IMR-90 (cell line): ENCODE measurements around the gene YAF2. TPM values are rescaled to one million over a fixed set of nuclear protein-coding genes. Genes with fewer than 3 reads are reported as not detected.

Source experiments
- ATAC-seq: fragments of 200-7000 bp; cut with Tn5 transposase; 2 replicates; pipeline ENCODE4 v1.9.1; 2020; ENCODE audit warnings: low read depth, mild to moderate bottlenecking, moderate library complexity
- BruUV-seq: library from RNA; stranded (reverse); fragments of 400-500 nt; replicated peaks from 2 replicates; lab custom pipeline; 2021; lab: Mats Ljungman, UMichigan
- CTCF ChIA-PET: fragments of 300-600 bp; formaldehyde crosslinking; extraction: SDS; loops from one replicate; lab custom pipeline; 2021; ENCODE audit warnings: antibody characterized with exemption; lab: Yijun Ruan, JAX
- POLR2A ChIA-PET: fragments of 300-600 bp; sonication (Branson Sonifier 250); formaldehyde crosslinking; loops from one replicate; lab custom pipeline; 2022; ENCODE audit warnings: antibody characterized with exemption; ENCODE audit not compliant: unreplicated experiment; lab: Charles Lee
- DNase-seq: peaks from one replicate; pipeline ENCODE4 v3.0.0; 2013
- H2AFZ ChIP-seq: replicated peaks from 2 replicates; pipeline ENCODE3; 2013; ENCODE audit warnings: low read length, mild to moderate bottlenecking; ENCODE audit not compliant: poor library complexity
- H2AK5ac ChIP-seq: 2 replicates; pipeline ENCODE4 v1.6.1; 2013; ENCODE audit warnings: low read depth, low read length, inconsistent platforms
- H2AK9ac ChIP-seq: replicated peaks from 2 replicates; pipeline ENCODE3; 2013; ENCODE audit warnings: mild to moderate bottlenecking, low read depth, low read length, moderate library complexity; ENCODE audit not compliant: poor library complexity
- H2BK120ac ChIP-seq: 2 replicates; pipeline ENCODE4 v1.6.1; 2013; ENCODE audit warnings: low read depth, low read length, inconsistent platforms
- H2BK15ac ChIP-seq: 3 replicates; pipeline ENCODE4 v1.6.1; 2013; ENCODE audit warnings: low read depth, low read length, inconsistent platforms
- H2BK20ac ChIP-seq: 2 replicates; pipeline ENCODE4 v1.6.1; 2013; ENCODE audit warnings: low read depth, mild to moderate bottlenecking, inconsistent platforms, low read length, moderate library complexity
- H2BK5ac ChIP-seq: 2 replicates; pipeline ENCODE4 v1.6.1; 2013; ENCODE audit warnings: mild to moderate bottlenecking, low read depth, low read length, inconsistent platforms; ENCODE audit not compliant: poor library complexity, severe bottlenecking
- H3K14ac ChIP-seq: replicated peaks from 2 replicates; pipeline ENCODE4 v1.6.1; 2013; ENCODE audit warnings: low read depth, low read length, inconsistent platforms
- H3K18ac ChIP-seq: 2 replicates; pipeline ENCODE4 v1.6.1; 2013; ENCODE audit warnings: low read depth, low read length, control low read depth
- H3K23ac ChIP-seq: 2 replicates; pipeline ENCODE4 v1.6.1; 2013; ENCODE audit warnings: low read depth, low read length, inconsistent platforms
- H3K27ac ChIP-seq: 2 replicates; pipeline ENCODE4 v1.5.1; 2013; ENCODE audit warnings: mild to moderate bottlenecking, control low read depth, low read length; ENCODE audit not compliant: insufficient read depth
- H3K27me3 ChIP-seq: 2 replicates; pipeline ENCODE4 v1.6.1; 2013; ENCODE audit warnings: low read length; ENCODE audit not compliant: control insufficient read depth, insufficient read depth
- H3K36me3 ChIP-seq: 2 replicates; pipeline ENCODE4 v1.6.1; 2013; ENCODE audit warnings: low read length, mixed read lengths; ENCODE audit not compliant: control insufficient read depth, insufficient read depth
- H3K4ac ChIP-seq: 2 replicates; pipeline ENCODE4 v1.6.1; 2013; ENCODE audit warnings: low read depth, low read length, inconsistent platforms
- H3K4me1 ChIP-seq: 2 replicates; pipeline ENCODE4 v1.6.1; 2013; ENCODE audit warnings: low read length, mixed read lengths; ENCODE audit not compliant: control insufficient read depth, insufficient read depth
- H3K4me2 ChIP-seq: 2 replicates; pipeline ENCODE4 v1.6.1; 2013; ENCODE audit warnings: low read depth, mild to moderate bottlenecking, control low read depth, low read length, moderate library complexity
- H3K4me3 ChIP-seq: 2 replicates; pipeline ENCODE4 v1.5.1; 2013; ENCODE audit warnings: low read depth, mild to moderate bottlenecking, control low read depth, low read length, moderate library complexity; ENCODE audit not compliant: insufficient read depth
- H3K56ac ChIP-seq: 2 replicates; pipeline ENCODE4 v1.6.1; 2013; ENCODE audit warnings: low read length, inconsistent platforms; ENCODE audit not compliant: insufficient read depth; ENCODE audit errors: extremely low read depth
- H3K79me1 ChIP-seq, 2 experiments: 2 replicates each; pipeline ENCODE4 v1.6.1; 2013; ENCODE audit warnings: low read length in 2 of 2, inconsistent platforms in 1 of 2, low read depth in 1 of 2
- H3K9ac ChIP-seq: 2 replicates; pipeline ENCODE4 v1.6.1; 2013; ENCODE audit warnings: low read depth, low read length, control low read depth
- H3K9me1 ChIP-seq: 2 replicates; pipeline ENCODE4 v1.6.1; 2013; ENCODE audit warnings: low read length, inconsistent platforms; ENCODE audit not compliant: insufficient read depth
- H3K9me3 ChIP-seq: 2 replicates; pipeline ENCODE4 v1.6.1; 2013; ENCODE audit warnings: low read length; ENCODE audit not compliant: control insufficient read depth, insufficient read depth
- H4K20me1 ChIP-seq: 2 replicates; pipeline ENCODE4 v1.6.1; 2013; ENCODE audit warnings: low read length, inconsistent platforms; ENCODE audit not compliant: insufficient read depth
- H4K5ac ChIP-seq: 2 replicates; pipeline ENCODE4 v1.6.1; 2013; ENCODE audit warnings: mild to moderate bottlenecking, low read depth, low read length, control low read depth
- H4K8ac ChIP-seq, 2 experiments: 2 replicates each; pipeline ENCODE4 v1.6.1; 2013; ENCODE audit warnings: low read depth in 2 of 2, low read length in 2 of 2, control low read depth in 1 of 2, inconsistent platforms in 1 of 2
- H4K91ac ChIP-seq: 2 replicates; pipeline ENCODE4 v1.6.1; 2013; ENCODE audit warnings: low read depth, low read length, inconsistent platforms; ENCODE audit not compliant: insufficient read depth
- BHLHE40 ChIP-seq: fragments of 150-350 bp; IDR thresholded peaks from 2 replicates; pipeline ENCODE4 v1.6.1; 2016; ENCODE audit warnings: mild to moderate bottlenecking, low read depth, low read length
- CEBPB ChIP-seq: IDR thresholded peaks from 2 replicates; pipeline ENCODE4 v1.6.1; 2012; ENCODE audit warnings: low read depth, low read length, improper control_type of control experiment
- FOS ChIP-seq: fragments of 150-350 bp; IDR thresholded peaks from 2 replicates; pipeline ENCODE4 v1.6.1; 2016; ENCODE audit warnings: low read depth, low read length
- MAFK ChIP-seq: IDR thresholded peaks from 2 replicates; pipeline ENCODE4 v1.6.1; 2012; ENCODE audit warnings: low read depth, low read length, improper control_type of control experiment
- RFX5 ChIP-seq: IDR thresholded peaks from 2 replicates; pipeline ENCODE4 v1.8.0; 2012; ENCODE audit warnings: low read depth, mild to moderate bottlenecking, low read length, moderate library complexity
- SMC3 ChIP-seq: fragments of 150-350 bp; IDR thresholded peaks from 2 replicates; pipeline ENCODE4 v1.6.1; 2016; ENCODE audit warnings: low read depth, mild to moderate bottlenecking, antibody characterized with exemption, low read length, moderate library complexity
- WGBS, 2 experiments: methylation state at CpG; one replicate each; pipeline versions ENCODE4 v1.1.5 to v1.1.7; 2013; ENCODE audit warnings: missing lambda C conversion rate in 2 of 2; ENCODE audit not compliant: insufficient read length in 1 of 2; ENCODE audit errors: extremely low coverage in 2 of 2; 5-methylcytosine and 5-hydroxymethylcytosine counted together
- dilution Hi-C: fragments of 300-500 bp; cut with HindIII; formaldehyde crosslinking; loops from one replicate; pipeline ENCODE4 v1.14.3; 2018; ENCODE audit warnings: low sequenced_read_pairs; ENCODE audit not compliant: unreplicated experiment
- in situ Hi-C: fragments of 300-500 bp; cut with MboI; formaldehyde crosslinking; loops from 3 replicates; pipeline ENCODE4 v1.14.3; 2019; ENCODE audit warnings: low sequenced_read_pairs, inconsistent platforms, mixed read lengths
- intact Hi-C: fragments of 100-400 bp; cut with micrococcal nuclease; formaldehyde crosslinking; loops from 2 replicates; pipeline ENCODE4 v1.10.0; 2022
- polyA plus RNA-seq, 3 experiments: library from polyadenylated mRNA; depleted of rRNA; stranded (reverse); fragments of >200 nt; gene quantifications; 2 replicates each; pipeline ENCODE4 v1.2.3, GENCODE V29; 2012; ENCODE audit warnings: low replicate concordance in 1 of 3
- total RNA-seq: library from RNA; depleted of rRNA; stranded (reverse); fragments of >200 nt; gene quantifications from 2 replicates; pipeline ENCODE4 v1.2.3, GENCODE V29; 2012

The YAF2 gene
- total and polyA plus RNA-seq, 2 of the 4 experiments (the other 2 are of a cell fraction), result 7.9 to 14.2 TPM

- no peak for DNase-seq
- H4K20me1 ChIP-seq, result no peaks in the 10 kb centered on the region
- H3K27ac ChIP-seq, result no peak overlapping the region
- H3K23ac ChIP-seq, result no peak overlapping the region
- H4K5ac ChIP-seq, result no peak overlapping the region
- H2BK15ac ChIP-seq, result no peak overlapping the region
- dilution Hi-C loops, result no loop called here
- in situ Hi-C loops, result no loop called here
- H3K14ac ChIP-seq, result no peak overlapping the region
- H3K9ac ChIP-seq, result no peak overlapping the region
- no TSS peak for BruUV-seq
- 0 out of 2 replicates have a peak, but pooled peaks cover 3% of the 10 kb centered on the region for H3K36me3 ChIP-seq
- H4K8ac ChIP-seq, result no peak overlapping the region
- no peak overlapping the region for H2BK120ac ChIP-seq
- no peaks in the 10 kb centered on the region for H3K9me3 ChIP-seq
- no peaks in the 10 kb centered on the region for H3K4me1 ChIP-seq
- no peak for ATAC-seq
- CTCF ChIA-PET, result interaction anchor here (0.6 kb wide), 1 partner anchor 80 kb away, joined by 3 read pairs; no protein-coding TSS in a partner anchor
- H3K18ac ChIP-seq, result no peak overlapping the region
- H3K9me1 ChIP-seq, result no peaks in the 10 kb centered on the region
- H3K4me3 ChIP-seq, result no peak overlapping the region
- H2AK9ac ChIP-seq, result no peak overlapping the region
- no peak overlapping the region for H3K4ac ChIP-seq
- H2AFZ ChIP-seq, result no peak overlapping the region
- TF ChIP-seq BHLHE40, result no peak
- TF ChIP-seq FOS, result no peak
- no peak for TF ChIP-seq MAFK
- TF ChIP-seq CEBPB, result no peak
- no peak for TF ChIP-seq SMC3
- TF ChIP-seq RFX5, result no peak
- WGBS, 2 experiments, result no CpG with 5 or more reads among the region's 1 CpG
- no peak overlapping the region for H4K91ac ChIP-seq
- POLR2A ChIA-PET, result no interaction called here
- no peak overlapping the region for H2AK5ac ChIP-seq
- no peaks in the 10 kb centered on the region for H3K27me3 ChIP-seq
- intact Hi-C loops, result no loop called here
- H3K56ac ChIP-seq, result no peak overlapping the region
- H3K79me1 ChIP-seq, result peaks cover 8 to 11% of the 10 kb centered on the region in 2 experiments; a peak in 3 of 4 replicates
- H3K4me2 ChIP-seq, result no peak overlapping the region
- no peak overlapping the region for H2BK20ac ChIP-seq
- no peak overlapping the region for H2BK5ac ChIP-seq
Measured at GRCh38 chr12:42204819-42205218, 33.2 kb downstream of the YAF2 start.
